Measurements from ENCODE around the gene AFF3. TPM values are rescaled to one million over a fixed set of nuclear protein-coding genes. Genes with fewer than 3 reads are reported as not detected.
"Not testable (repeated sequence)": the region's sequence is repeated elsewhere in the genome, so short reads cannot be mapped to it uniquely, and the experiment has no call there.

Gene AFF3
- total and polyA plus RNA-seq, 4 experiments from 2014 or later: 0.63 to 4.6 (median 3.6) TPM

DNA sequence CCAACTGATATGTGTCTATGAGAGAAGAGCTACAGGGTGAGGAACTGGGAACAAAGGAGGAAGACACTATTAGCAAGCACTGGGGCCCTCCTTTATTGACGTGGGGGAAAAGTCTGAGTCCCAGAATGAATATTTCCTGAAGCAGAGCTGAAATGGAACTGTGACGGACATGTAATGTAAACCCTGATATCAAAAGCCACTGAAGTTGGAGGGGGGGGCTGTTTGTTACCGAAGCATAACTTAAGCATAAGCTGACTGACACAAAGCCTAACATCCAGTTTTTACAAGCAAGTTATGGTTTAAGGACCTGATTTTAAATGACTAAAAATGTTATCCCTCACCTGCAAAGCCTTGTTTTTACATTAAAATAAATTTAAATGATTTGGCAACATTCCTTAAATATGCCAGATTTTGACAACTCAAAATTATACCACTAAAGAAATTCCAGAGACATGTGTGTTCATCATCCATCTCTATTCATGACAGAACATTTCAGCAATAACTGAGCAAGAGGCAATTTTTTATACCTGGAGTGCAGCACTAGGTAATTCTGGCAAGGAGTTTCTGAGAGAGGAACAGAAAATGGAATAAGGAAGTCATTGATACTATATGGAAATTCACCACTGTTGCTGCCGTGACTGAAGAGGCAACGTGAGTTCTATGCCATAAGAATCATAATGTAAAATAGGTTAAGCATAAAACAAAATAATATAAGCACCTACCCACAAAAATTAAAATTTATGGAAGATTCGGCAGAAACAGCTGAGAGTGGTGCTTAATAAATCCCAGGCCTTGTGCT lies 186.0 kb downstream of the AFF3 start:
- no peak overlapping the region for H3K4me3 Mint-ChIP-seq
- no peaks in the 10 kb centered on the region for H3K36me3 Mint-ChIP-seq
- no peaks in the 10 kb centered on the region for H3K9me3 Mint-ChIP-seq
- no peaks in the 10 kb centered on the region for H3K4me1 Mint-ChIP-seq
- no peak overlapping the region for H3K4me3 ChIP-seq (ENCODE audit: low read length in 2 of 2)
- no peak overlapping the region for H3K27ac Mint-ChIP-seq
- no peaks in the 10 kb centered on the region for H3K36me3 ChIP-seq (ENCODE audit: insufficient read depth, low read length)
- H3K4me1 ChIP-seq (ENCODE audit: insufficient read depth, low read length): no peaks in the 10 kb centered on the region
- CTCF ChIA-PET (ENCODE audit: partially characterized antibody): no interaction called here
- intact Hi-C loops (cut with micrococcal nuclease): no loop called here
- H3K27me3 Mint-ChIP-seq: no peaks in the 10 kb centered on the region
- no peak for DNase-seq
- no peak overlapping the region for H3K27ac ChIP-seq (ENCODE audit: low read depth, low read length)
- POLR2A ChIA-PET (ENCODE audit: partially characterized antibody): no interaction called here
- H3K9me3 ChIP-seq (ENCODE audit: control insufficient read depth in 1 of 2, low read length in 2 of 2): no peaks in the 10 kb centered on the region
- no peaks in the 10 kb centered on the region for H3K27me3 ChIP-seq (ENCODE audit: insufficient read depth, low read length)

DNA sequence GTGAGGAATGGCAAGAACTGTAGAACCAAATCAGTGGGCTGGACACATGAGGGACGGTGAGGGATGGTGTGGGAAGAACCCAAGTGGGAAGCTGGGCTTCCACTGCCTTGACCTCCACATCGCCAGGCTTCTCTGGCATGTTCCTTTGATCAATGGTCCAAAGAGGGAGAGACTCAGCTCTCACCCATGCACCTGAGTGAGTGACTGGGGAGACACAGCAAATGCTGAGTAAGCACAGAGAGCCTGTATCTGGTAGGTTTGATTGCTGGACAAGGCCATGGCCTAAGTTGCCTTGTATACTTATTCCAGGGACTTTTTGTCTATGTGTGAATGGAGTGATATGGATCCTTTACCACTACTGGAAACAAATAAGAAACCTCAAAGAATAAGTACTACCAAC lies 188.6 kb downstream of the AFF3 start:
- no peak for DNase-seq
- H3K4me1 Mint-ChIP-seq: no peaks in the 10 kb centered on the region

GRCh38 chr2:99949963-99950362 lies 192.4 kb downstream of the AFF3 start:
- H3K9me3 ChIP-seq (ENCODE audit: control insufficient read depth in 1 of 2, low read length in 2 of 2): no peaks in the 10 kb centered on the region
- Mint-ChIP-seq H3K27ac (no peak overlapping the region), H3K27me3 (no peaks in the 10 kb centered on the region), H3K4me3 (no peak overlapping the region), H3K4me1 (no peaks in the 10 kb centered on the region), H3K36me3 (no peaks in the 10 kb centered on the region), H3K9me3 (no peaks in the 10 kb centered on the region)
- H3K4me3 ChIP-seq (ENCODE audit: low read length in 2 of 2): no peak overlapping the region
- CTCF ChIA-PET (ENCODE audit: partially characterized antibody): no interaction called here
- H3K4me1 ChIP-seq (ENCODE audit: insufficient read depth, low read length): no peaks in the 10 kb centered on the region
- DNase-seq: no peak
- no peaks in the 10 kb centered on the region for H3K36me3 ChIP-seq (ENCODE audit: insufficient read depth, low read length)
- POLR2A ChIA-PET (ENCODE audit: partially characterized antibody): no interaction called here
- intact Hi-C loops (cut with micrococcal nuclease): no loop called here
- H3K27ac ChIP-seq (ENCODE audit: low read depth, low read length): no peak overlapping the region
- H3K27me3 ChIP-seq (ENCODE audit: insufficient read depth, low read length): no peaks in the 10 kb centered on the region

More for the DNA sequence above, 188.6 kb downstream of the AFF3 start:
- no peaks in the 10 kb centered on the region for H3K36me3 Mint-ChIP-seq
- Histone ChIP-seq H3K9me3 (ENCODE audit: control insufficient read depth in 1 of 2, low read length in 2 of 2) (no peaks in the 10 kb centered on the region), H3K27me3 (ENCODE audit: insufficient read depth, low read length) (no peaks in the 10 kb centered on the region), H3K36me3 (ENCODE audit: insufficient read depth, low read length) (no peaks in the 10 kb centered on the region), H3K4me3 (ENCODE audit: low read length in 2 of 2) (no peak overlapping the region), H3K4me1 (ENCODE audit: insufficient read depth, low read length) (no peaks in the 10 kb centered on the region), H3K27ac (ENCODE audit: low read depth, low read length) (no peak overlapping the region)
- H3K9me3 Mint-ChIP-seq: no peaks in the 10 kb centered on the region
- H3K27ac Mint-ChIP-seq: no peak overlapping the region
- no peaks in the 10 kb centered on the region for H3K27me3 Mint-ChIP-seq
- no peak overlapping the region for H3K4me3 Mint-ChIP-seq
- POLR2A ChIA-PET (ENCODE audit: partially characterized antibody): no interaction called here
- CTCF ChIA-PET (ENCODE audit: partially characterized antibody): no interaction called here
- intact Hi-C loops (cut with micrococcal nuclease): no loop called here

DNA sequence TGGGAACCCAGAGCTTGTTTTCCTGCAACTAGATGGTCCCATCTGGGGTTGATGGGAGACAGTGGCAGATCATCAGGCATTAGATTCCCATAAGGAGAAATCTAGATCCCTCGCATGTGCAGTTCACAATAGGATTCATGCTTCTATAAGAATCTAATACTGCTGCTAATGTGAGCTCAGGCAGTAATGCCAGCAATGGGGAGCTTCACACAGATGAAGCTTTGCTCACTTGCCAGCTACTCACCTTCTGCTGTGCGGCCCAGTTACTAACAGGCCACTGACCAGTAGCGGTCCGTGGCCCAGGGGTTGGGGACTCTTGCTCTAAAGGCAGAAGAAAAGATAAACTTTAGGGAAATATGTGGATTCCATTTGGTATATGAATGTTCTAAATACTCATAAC lies 192.9 kb downstream of the AFF3 start:
- POLR2A ChIA-PET (ENCODE audit: partially characterized antibody): no interaction called here
- H3K4me3 Mint-ChIP-seq: no peak overlapping the region

DNA sequence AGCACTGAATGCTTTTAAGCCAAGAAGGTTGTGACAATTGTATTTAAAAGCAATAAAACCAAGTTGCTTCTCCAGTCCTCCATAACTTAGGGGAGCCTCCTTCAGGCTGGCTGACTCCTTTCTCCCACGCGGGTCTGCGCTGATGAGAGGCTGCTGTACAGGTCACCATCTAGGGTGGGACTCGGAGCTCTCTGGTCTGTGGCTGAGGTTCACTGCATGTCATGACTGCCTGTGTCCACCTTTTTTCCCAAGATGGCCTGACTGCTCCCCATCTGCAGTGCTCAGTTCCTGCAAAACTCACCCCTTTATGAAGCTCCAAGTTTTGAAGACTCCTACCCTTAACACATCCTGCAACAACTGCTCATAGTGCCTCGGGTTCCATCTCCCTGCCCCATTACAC lies 194.4 kb downstream of the AFF3 start:
- DNase-seq: no peak
- H3K9me3 Mint-ChIP-seq: no peaks in the 10 kb centered on the region
- intact Hi-C loops (cut with micrococcal nuclease): no loop called here
- Histone ChIP-seq H3K27ac (ENCODE audit: low read depth, low read length) (no peak overlapping the region), H3K36me3 (ENCODE audit: insufficient read depth, low read length) (no peaks in the 10 kb centered on the region), H3K27me3 (ENCODE audit: insufficient read depth, low read length) (no peaks in the 10 kb centered on the region), H3K4me3 (ENCODE audit: low read length in 2 of 2) (no peak overlapping the region), H3K4me1 (ENCODE audit: insufficient read depth, low read length) (no peaks in the 10 kb centered on the region), H3K9me3 (ENCODE audit: control insufficient read depth in 1 of 2, low read length in 2 of 2) (no peaks in the 10 kb centered on the region)
- CTCF ChIA-PET (ENCODE audit: partially characterized antibody): no interaction called here
- H3K36me3 Mint-ChIP-seq: no peaks in the 10 kb centered on the region
- H3K27ac Mint-ChIP-seq: no peak overlapping the region
- H3K27me3 Mint-ChIP-seq: peaks cover 0 to 3% of the 10 kb centered on the region in 2 donors
- peaks cover 0 to 2% (median 0%) of the 10 kb centered on the region in 4 donors for H3K4me1 Mint-ChIP-seq
- no peak overlapping the region for H3K4me3 Mint-ChIP-seq
- POLR2A ChIA-PET (ENCODE audit: partially characterized antibody): no interaction called here

More for the DNA sequence above, 192.9 kb downstream of the AFF3 start:
- Histone ChIP-seq H3K4me3 (ENCODE audit: low read length in 2 of 2) (no peak overlapping the region), H3K36me3 (ENCODE audit: insufficient read depth, low read length) (no peaks in the 10 kb centered on the region), H3K9me3 (ENCODE audit: control insufficient read depth in 1 of 2, low read length in 2 of 2) (no peaks in the 10 kb centered on the region), H3K4me1 (ENCODE audit: insufficient read depth, low read length) (no peaks in the 10 kb centered on the region), H3K27me3 (ENCODE audit: insufficient read depth, low read length) (no peaks in the 10 kb centered on the region), H3K27ac (ENCODE audit: low read depth, low read length) (no peak overlapping the region)
- intact Hi-C loops (cut with micrococcal nuclease): no loop called here
- no peak overlapping the region for H3K27ac Mint-ChIP-seq
- DNase-seq: no peak
- no peaks in the 10 kb centered on the region for H3K4me1 Mint-ChIP-seq
- H3K27me3 Mint-ChIP-seq: no peaks in the 10 kb centered on the region
- H3K9me3 Mint-ChIP-seq: no peaks in the 10 kb centered on the region
- CTCF ChIA-PET (ENCODE audit: partially characterized antibody): no interaction called here
- no peaks in the 10 kb centered on the region for H3K36me3 Mint-ChIP-seq

- H3K4me1 ChIP-seq (ENCODE audit: insufficient read depth, low read length); H3K4me1 Mint-ChIP-seq; H3K4me3 ChIP-seq (ENCODE audit: low read length in 2 of 2); POLR2A ChIA-PET (ENCODE audit: partially characterized antibody); H3K27me3 ChIP-seq (ENCODE audit: insufficient read depth, low read length); CTCF ChIA-PET (ENCODE audit: partially characterized antibody); H3K36me3 ChIP-seq (ENCODE audit: insufficient read depth, low read length); H3K4me3 Mint-ChIP-seq; H3K9me3 ChIP-seq (ENCODE audit: control insufficient read depth in 1 of 2, low read length in 2 of 2); H3K27ac ChIP-seq (ENCODE audit: low read depth, low read length); H3K9me3 Mint-ChIP-seq; intact Hi-C loops (cut with micrococcal nuclease); DNase-seq; H3K36me3 Mint-ChIP-seq; H3K27ac Mint-ChIP-seq; H3K27me3 Mint-ChIP-seq: not testable (repeated sequence)
These were observed 195.0 kb downstream of the AFF3 start for GRCh38 chr2:99947366-99947765.

DNA sequence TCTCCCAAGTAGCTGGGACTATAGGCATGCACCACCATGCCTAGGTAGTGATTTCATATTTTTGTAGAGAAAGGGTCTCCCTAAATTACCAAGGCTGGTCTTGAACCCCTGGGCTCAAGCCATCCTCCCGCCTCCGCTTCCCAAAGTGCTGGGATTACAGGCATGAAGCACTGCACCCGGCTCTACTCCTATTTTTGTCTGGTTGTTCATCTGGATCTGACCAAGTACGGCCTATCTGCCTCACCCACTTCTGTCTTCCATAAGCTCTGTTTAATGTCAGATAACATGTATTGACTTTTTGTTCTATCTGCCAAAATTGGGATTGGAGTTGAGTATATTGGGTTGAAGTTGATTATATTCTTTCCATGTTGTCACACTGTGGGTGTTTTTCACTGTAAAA lies 198.4 kb downstream of the AFF3 start:
- H3K4me1 ChIP-seq (ENCODE audit: insufficient read depth, low read length): no peaks in the 10 kb centered on the region
- H3K4me3 ChIP-seq (ENCODE audit: low read length in 2 of 2): no peak overlapping the region
- peak in 1 of 5 donors; percentile 22 for DNase-seq
- H3K4me1 Mint-ChIP-seq: peaks cover 0 to 2% (median 0%) of the 10 kb centered on the region in 4 donors
- ChIA-PET CTCF (ENCODE audit: partially characterized antibody) (no interaction called here), POLR2A (ENCODE audit: partially characterized antibody) (no interaction called here)
- H3K36me3 ChIP-seq (ENCODE audit: insufficient read depth, low read length): no peaks in the 10 kb centered on the region
- no peak overlapping the region for H3K27ac ChIP-seq (ENCODE audit: low read depth, low read length)
- H3K27ac Mint-ChIP-seq: no peak overlapping the region
- H3K4me3 Mint-ChIP-seq: no peak overlapping the region
- no peaks in the 10 kb centered on the region for H3K9me3 ChIP-seq (ENCODE audit: control insufficient read depth in 1 of 2, low read length in 2 of 2)
- intact Hi-C loops (cut with micrococcal nuclease): no loop called here
- H3K36me3 Mint-ChIP-seq: no peaks in the 10 kb centered on the region
- peaks cover 1 to 5% of the 10 kb centered on the region in 2 donors for H3K27me3 Mint-ChIP-seq
- H3K27me3 ChIP-seq (ENCODE audit: insufficient read depth, low read length): no peaks in the 10 kb centered on the region
- H3K9me3 Mint-ChIP-seq: no peaks in the 10 kb centered on the region

All from CD4-positive, alpha-beta memory T cell (primary cell).